ENCODE results near the gene PDS5B.
"Not testable (repeated sequence)": the region's sequence is repeated elsewhere in the genome, so short reads cannot be mapped to it uniquely, and the experiment has no call there.

PDS5B gene

GRCh38 chr13:32825481-32825880 is 239.2 kb downstream of the PDS5B start:
- H3K4me3 ChIP-seq (ENCODE audit: low read depth, low read length), result no peak overlapping the region
- no peaks in the 10 kb centered on the region for H3K36me3 ChIP-seq (replicated peaks)
- in situ Hi-C loops (cut with HindIII; ENCODE audit: low pct_ligation_motif_present, low sequenced_read_pairs), result no loop called here
- DNase-seq, result no peak
- no peak overlapping the region for H3K27ac ChIP-seq
- no peak for TF ChIP-seq CTCF (IDR thresholded peaks at IDR 0.05; ENCODE audit: low read depth, low read length, missing control alignments)
- H3K27me3 ChIP-seq (replicated peaks), result no peaks in the 10 kb centered on the region

DNA sequence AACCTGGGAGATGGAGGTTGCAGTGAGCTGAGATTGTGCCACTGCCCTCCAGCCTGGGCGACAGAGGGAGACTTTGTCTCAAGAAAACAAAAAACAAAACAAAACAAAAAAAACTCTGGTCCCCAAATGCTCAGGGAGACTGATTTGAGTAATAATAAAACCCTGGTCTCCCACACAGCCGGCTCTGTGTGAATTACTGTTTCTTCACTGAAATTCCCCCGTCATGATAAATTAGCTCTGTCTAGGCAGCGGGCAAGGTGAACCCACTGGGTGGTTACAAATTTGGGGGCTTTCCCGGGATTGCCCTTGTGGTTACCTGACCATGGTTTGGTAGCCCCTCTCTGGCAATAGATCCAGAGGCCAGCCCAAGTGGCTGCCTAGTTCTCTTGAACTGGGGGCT is 240.1 kb downstream of the PDS5B start:
- DNase-seq; in situ Hi-C loops (cut with HindIII; ENCODE audit: low pct_ligation_motif_present, low sequenced_read_pairs); H3K27ac ChIP-seq; H3K36me3 ChIP-seq (replicated peaks); H3K27me3 ChIP-seq (replicated peaks); H3K4me3 ChIP-seq (ENCODE audit: low read depth, low read length): not testable (repeated sequence)

Measured in brain microvascular endothelial cell (primary cell).